DND-41 (cell line): ENCODE data around the gene ERC2.

Experiments used
- EZH2 ChIP-seq: IDR thresholded peaks from 3 replicates; pipeline ENCODE4 v1.6.1; 2012; ENCODE audit warnings: borderline replicate concordance, low read depth, mild to moderate bottlenecking, moderate library complexity, low read length, inconsistent platforms; ENCODE audit not compliant: severe bottlenecking
- TF ChIP-seq, protein P1 (sequence below): IDR thresholded peaks from 2 replicates; pipeline ENCODE4 v1.5.1; 2012; ENCODE audit warnings: borderline replicate concordance, low read length, moderate library complexity, mild to moderate bottlenecking; ENCODE audit not compliant: poor library complexity, severe bottlenecking; ENCODE audit errors: extremely low read depth

GRCh38 chr3:56368846-56369245 is 99.4 kb downstream of the ERC2 start:
- TF ChIP-seq, protein P1, sequence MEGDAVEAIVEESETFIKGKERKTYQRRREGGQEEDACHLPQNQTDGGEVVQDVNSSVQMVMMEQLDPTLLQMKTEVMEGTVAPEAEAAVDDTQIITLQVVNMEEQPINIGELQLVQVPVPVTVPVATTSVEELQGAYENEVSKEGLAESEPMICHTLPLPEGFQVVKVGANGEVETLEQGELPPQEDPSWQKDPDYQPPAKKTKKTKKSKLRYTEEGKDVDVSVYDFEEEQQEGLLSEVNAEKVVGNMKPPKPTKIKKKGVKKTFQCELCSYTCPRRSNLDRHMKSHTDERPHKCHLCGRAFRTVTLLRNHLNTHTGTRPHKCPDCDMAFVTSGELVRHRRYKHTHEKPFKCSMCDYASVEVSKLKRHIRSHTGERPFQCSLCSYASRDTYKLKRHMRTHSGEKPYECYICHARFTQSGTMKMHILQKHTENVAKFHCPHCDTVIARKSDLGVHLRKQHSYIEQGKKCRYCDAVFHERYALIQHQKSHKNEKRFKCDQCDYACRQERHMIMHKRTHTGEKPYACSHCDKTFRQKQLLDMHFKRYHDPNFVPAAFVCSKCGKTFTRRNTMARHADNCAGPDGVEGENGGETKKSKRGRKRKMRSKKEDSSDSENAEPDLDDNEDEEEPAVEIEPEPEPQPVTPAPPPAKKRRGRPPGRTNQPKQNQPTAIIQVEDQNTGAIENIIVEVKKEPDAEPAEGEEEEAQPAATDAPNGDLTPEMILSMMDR: no peak
- no peak for TF ChIP-seq EZH2
